HepG2 (cell line): ENCODE data around the gene RECK. TPM values are rescaled to one million over a fixed set of nuclear protein-coding genes. Genes with fewer than 3 reads are reported as not detected.

ENCODE experiments used
- MAZ ChIP-seq, 2 experiments: sonication (generic) in 1 of 2; formaldehyde crosslinking in 1 of 2; IDR thresholded peaks; 2 replicates each; pipeline versions ENCODE4 v1.5.0 to v1.6.1; 2012 to 2020; ENCODE audit warnings: low read depth in 2 of 2, mild to moderate bottlenecking in 2 of 2, borderline replicate concordance in 1 of 2, improper control_type of control experiment in 1 of 2, low read length in 1 of 2, missing genetic modification reagents in 1 of 2, moderate library complexity in 1 of 2
- NCOA1 ChIP-seq: sonication (generic); formaldehyde crosslinking; IDR thresholded peaks from 2 replicates; pipeline ENCODE4 v1.9.0; 2021; ENCODE audit warnings: missing genetic modification reagents
- PAWR ChIP-seq: sonication (generic); formaldehyde crosslinking; IDR thresholded peaks from 2 replicates; pipeline ENCODE4 v1.4.0; 2020; ENCODE audit warnings: missing genetic modification reagents, mild to moderate bottlenecking, borderline replicate concordance
- RELA ChIP-seq: sonication (generic); formaldehyde crosslinking; IDR thresholded peaks from 2 replicates; pipeline ENCODE4 v1.4.0; 2020; ENCODE audit warnings: missing genetic modification reagents
- SRF ChIP-seq: IDR thresholded peaks from 2 replicates; pipeline ENCODE4 v1.6.1; 2011; ENCODE audit warnings: mild to moderate bottlenecking, low read depth, low read length, moderate library complexity
- polyA plus RNA-seq, 8 experiments: library from polyadenylated mRNA; depleted of rRNA in 3 of 8; stranded (reverse) in 7 of 8; unstranded in 1 of 8; fragments of >200 nt; fragmentation: Illumina TruSeq in 4 of 8; extraction: Trizol in 4 of 8; gene quantifications; 2 replicates each; pipeline versions ENCODE4 v1.2.1 to v1.2.3, GENCODE V29; 2011 to 2016; ENCODE audit warnings: low read depth in 4 of 8, missing spikeins in 1 of 8, mixed read lengths in 1 of 8; ENCODE audit not compliant: insufficient read depth in 1 of 8
- total RNA-seq, 5 experiments: library from RNA; depleted of rRNA; stranded (reverse); fragments of >200 nt; fragmentation: Illumina TruSeq; extraction: Trizol; gene quantifications; 2 replicates each; pipeline ENCODE4 v1.2.3, GENCODE V29; 2016; ENCODE audit warnings: low read depth in 1 of 5
- TF ChIP-seq, protein P1 (sequence below): sonication (generic); formaldehyde crosslinking; IDR thresholded peaks from 2 replicates; pipeline ENCODE4 v1.4.0; 2020; ENCODE audit warnings: mild to moderate bottlenecking, missing genetic modification reagents
- TF ChIP-seq, protein P2 (sequence below): sonication (generic); formaldehyde crosslinking; IDR thresholded peaks from 2 replicates; pipeline ENCODE4 v1.5.1; 2020; ENCODE audit warnings: missing genetic modification reagents, mild to moderate bottlenecking, borderline replicate concordance
- TF ChIP-seq, protein P3 (sequence below): sonication (generic); formaldehyde crosslinking; IDR thresholded peaks from 2 replicates; pipeline ENCODE4 v1.4.0; 2020; ENCODE audit warnings: missing genetic modification reagents, borderline replicate concordance
- TF ChIP-seq, protein P4 (sequence below): sonication (generic); formaldehyde crosslinking; IDR thresholded peaks from 2 replicates; pipeline ENCODE4 v1.8.1; 2023; ENCODE audit warnings: mild to moderate bottlenecking, moderate library complexity, missing genetic modification reagents
- TF ChIP-seq, protein P5 (sequence below): sonication (generic); formaldehyde crosslinking; IDR thresholded peaks from 2 replicates; pipeline ENCODE4 v1.4.0; 2020; ENCODE audit warnings: mild to moderate bottlenecking, missing genetic modification reagents

The RECK gene
- total and polyA plus RNA-seq, 2 of the 13 experiments (the other 11 are each of a cell fraction or from before 2014, with no cell fraction given) = 3.1 to 4.8 TPM

DNA sequence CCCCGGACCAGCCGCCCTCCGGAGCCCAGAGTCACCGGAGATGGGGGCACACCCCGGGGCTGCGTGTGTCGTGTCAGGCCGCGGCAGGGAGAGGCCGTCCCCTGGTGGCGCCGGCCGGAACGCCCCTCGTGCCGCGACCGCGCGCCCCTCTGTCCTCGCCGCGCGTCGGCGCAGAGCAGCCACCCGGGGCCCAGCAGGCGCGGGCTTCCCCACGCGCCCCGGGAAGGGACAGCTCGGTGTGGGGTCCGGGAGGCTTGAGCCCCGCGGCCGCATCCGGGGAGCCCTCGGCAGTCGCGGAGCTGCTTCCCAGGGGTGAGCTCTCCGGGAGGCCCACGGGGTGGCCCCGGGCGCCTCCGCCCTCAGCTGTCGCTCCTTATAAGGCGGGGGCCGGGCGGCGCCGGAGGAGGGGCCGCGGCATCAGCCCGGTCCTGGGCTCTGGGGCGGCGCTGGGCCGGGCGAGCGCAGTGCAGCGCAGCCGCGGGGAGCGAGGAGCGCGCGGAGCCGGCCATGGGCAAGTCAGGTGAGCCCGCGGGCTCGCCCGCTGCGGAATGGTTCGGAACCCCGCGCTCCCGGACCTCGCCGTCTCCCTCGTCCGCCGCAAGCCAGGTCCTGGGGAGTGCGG lies 99.7 kb downstream of the RECK start, which contains the start of gene GLIPR2 (continued):
- TF ChIP-seq, protein P1, sequence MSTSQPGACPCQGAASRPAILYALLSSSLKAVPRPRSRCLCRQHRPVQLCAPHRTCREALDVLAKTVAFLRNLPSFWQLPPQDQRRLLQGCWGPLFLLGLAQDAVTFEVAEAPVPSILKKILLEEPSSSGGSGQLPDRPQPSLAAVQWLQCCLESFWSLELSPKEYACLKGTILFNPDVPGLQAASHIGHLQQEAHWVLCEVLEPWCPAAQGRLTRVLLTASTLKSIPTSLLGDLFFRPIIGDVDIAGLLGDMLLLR (CRISPR knock-in tag) = no peak
- TF ChIP-seq, protein P2, sequence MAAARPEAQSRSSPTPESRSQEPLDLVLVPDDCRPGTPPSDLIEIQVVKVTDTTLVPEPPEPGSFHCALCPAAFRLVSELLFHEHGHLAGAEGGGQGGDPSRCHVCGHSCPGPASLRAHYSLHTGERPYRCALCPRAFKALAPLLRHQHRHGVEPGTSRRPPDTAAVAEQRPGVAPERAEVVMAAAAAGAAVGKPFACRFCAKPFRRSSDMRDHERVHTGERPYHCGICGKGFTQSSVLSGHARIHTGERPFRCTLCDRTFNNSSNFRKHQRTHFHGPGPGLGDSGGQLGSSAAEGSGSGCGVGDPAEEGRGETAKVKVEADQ (CRISPR knock-in tag) = no peak
- no peak for TF ChIP-seq RELA (CRISPR knock-in tag)
- TF ChIP-seq, protein P3, sequence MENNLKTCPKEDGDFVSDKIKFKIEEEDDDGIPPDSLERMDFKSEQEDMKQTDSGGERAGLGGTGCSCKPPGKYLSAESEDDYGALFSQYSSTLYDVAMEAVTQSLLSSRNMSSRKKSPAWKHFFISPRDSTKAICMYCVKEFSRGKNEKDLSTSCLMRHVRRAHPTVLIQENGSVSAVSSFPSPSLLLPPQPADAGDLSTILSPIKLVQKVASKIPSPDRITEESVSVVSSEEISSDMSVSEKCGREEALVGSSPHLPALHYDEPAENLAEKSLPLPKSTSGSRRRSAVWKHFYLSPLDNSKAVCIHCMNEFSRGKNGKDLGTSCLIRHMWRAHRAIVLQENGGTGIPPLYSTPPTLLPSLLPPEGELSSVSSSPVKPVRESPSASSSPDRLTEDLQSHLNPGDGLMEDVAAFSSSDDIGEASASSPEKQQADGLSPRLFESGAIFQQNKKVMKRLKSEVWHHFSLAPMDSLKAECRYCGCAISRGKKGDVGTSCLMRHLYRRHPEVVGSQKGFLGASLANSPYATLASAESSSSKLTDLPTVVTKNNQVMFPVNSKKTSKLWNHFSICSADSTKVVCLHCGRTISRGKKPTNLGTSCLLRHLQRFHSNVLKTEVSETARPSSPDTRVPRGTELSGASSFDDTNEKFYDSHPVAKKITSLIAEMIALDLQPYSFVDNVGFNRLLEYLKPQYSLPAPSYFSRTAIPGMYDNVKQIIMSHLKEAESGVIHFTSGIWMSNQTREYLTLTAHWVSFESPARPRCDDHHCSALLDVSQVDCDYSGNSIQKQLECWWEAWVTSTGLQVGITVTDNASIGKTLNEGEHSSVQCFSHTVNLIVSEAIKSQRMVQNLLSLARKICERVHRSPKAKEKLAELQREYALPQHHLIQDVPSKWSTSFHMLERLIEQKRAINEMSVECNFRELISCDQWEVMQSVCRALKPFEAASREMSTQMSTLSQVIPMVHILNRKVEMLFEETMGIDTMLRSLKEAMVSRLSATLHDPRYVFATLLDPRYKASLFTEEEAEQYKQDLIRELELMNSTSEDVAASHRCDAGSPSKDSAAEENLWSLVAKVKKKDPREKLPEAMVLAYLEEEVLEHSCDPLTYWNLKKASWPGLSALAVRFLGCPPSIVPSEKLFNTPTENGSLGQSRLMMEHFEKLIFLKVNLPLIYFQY (CRISPR knock-in tag) = no peak; the same call in 1 of the 2 replicates
- peak; percentile 92 for TF ChIP-seq SRF
- no peak for TF ChIP-seq PAWR
- TF ChIP-seq, protein P4, sequence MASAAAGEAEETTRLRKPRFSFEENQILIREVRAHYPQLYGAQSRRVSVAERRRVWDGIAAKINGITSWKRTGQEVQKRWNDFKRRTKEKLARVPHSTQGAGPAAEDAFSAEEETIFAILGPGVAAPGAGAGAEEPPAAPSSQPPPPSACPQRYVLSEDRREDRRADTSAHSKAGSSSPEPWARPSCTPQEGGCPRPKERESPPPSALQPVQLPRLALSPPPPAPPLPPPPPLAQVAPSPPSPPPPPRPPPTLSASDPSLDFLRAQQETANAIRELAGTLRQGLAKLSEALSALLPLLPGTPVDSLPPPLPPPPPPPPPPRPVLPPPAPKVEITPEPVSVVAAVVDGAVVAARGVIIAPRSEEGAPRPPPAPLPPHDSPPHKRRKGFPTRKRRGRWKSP (CRISPR knock-in tag) = peak; percentile 23; the same call in 1 of the 2 replicates
- TF ChIP-seq, protein P5, sequence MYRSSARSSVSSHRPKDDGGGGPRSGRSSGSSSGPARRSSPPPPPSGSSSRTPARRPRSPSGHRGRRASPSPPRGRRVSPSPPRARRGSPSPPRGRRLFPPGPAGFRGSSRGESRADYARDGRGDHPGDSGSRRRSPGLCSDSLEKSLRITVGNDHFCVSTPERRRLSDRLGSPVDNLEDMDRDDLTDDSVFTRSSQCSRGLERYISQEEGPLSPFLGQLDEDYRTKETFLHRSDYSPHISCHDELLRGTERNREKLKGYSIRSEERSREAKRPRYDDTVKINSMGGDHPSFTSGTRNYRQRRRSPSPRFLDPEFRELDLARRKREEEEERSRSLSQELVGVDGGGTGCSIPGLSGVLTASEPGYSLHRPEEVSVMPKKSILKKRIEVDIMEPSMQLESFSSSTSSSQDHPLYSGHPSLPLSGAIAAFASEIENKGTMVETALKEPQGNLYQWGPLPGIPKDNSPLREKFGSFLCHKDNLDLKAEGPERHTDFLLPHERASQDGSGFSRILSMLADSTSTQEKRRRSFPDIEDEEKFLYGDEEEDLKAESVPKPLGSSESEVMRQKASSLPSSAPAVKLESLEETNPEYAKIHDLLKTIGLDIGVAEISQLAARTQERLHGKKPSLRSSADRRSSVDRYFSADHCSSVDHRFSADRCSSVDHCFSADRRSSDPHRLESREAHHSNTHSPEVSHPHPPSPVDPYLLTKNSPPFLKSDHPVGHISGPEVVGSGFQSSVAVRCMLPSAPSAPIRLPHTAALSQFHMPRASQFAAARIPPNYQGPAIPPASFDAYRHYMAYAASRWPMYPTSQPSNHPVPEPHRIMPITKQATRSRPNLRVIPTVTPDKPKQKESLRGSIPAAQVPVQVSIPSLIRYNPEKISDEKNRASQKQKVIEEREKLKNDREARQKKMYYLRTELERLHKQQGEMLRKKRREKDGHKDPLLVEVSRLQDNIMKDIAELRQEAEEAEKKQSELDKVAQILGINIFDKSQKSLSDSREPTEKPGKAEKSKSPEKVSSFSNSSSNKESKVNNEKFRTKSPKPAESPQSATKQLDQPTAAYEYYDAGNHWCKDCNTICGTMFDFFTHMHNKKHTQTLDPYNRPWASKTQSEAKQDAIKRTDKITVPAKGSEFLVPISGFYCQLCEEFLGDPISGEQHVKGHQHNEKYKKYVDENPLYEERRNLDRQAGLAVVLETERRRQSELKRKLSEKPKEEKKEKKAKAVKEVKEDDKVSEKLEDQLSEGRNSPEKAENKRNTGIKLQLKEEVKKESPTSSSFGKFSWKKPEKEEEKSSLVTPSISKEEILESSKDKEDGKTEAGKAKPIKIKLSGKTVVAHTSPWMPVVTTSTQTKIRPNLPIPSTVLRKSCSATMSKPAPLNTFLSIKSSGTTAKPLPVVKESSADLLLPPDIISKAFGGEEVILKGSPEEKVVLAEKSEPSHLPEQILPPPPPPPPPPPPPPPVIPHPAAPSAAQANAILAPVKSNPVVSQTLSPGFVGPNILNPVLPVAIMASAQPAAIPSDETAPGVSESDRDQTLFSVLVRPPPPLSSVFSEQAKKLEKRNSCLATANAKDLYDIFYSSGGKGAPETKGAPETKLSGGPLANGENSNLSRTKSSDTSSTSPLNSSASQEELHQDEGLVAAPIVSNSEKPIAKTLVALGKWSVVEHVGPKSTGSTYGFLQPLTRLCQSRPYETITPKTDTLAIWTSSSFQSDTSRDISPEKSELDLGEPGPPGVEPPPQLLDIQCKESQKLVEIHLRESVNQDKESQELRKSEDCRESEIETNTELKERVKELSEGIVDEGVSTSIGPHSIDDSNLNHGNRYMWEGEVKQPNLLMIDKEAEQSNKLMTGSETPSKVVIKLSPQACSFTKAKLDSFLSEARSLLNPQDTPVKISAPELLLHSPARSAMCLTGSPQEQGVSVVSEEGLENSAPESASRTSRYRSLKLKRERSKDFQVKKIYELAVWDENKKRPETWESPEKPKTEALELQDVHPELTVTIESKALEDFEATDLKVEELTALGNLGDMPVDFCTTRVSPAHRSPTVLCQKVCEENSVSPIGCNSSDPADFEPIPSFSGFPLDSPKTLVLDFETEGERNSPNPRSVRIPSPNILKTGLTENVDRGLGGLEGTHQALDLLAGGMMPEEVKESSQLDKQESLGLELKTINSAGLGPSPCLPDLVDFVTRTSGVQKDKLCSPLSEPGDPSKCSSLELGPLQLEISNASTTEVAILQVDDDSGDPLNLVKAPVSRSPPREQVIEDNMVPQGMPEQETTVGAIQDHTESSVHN (CRISPR knock-in tag) = no peak
- TF ChIP-seq MAZ (IDR thresholded peaks at IDR 0.05; ENCODE audit: borderline replicate concordance, low read depth, low read length) = no peak
- no peak; the same call in 1 of the 2 replicates for TF ChIP-seq MAZ (CRISPR knock-in tag; IDR thresholded peaks at IDR 0.05; ENCODE audit: low read depth)
- TF ChIP-seq NCOA1 (CRISPR knock-in tag) = no peak
